HUES64 (cell line): ENCODE results near the gene LIPN.

ENCODE experiments used
- H3K27ac ChIP-seq: 2 replicates; pipeline ENCODE4 v1.7.0; 2013; ENCODE audit warnings: low read depth, low read length, inconsistent platforms
- H3K27me3 ChIP-seq: 2 replicates; pipeline ENCODE4 v1.6.1; 2013; ENCODE audit warnings: mild to moderate bottlenecking, low read length; ENCODE audit not compliant: insufficient read depth
- H3K36me3 ChIP-seq: 2 replicates; pipeline ENCODE4 v1.6.1; 2013; ENCODE audit warnings: mild to moderate bottlenecking, low read length; ENCODE audit not compliant: insufficient read depth
- H3K4me1 ChIP-seq: 2 replicates; pipeline ENCODE4 v1.6.1; 2013; ENCODE audit warnings: mild to moderate bottlenecking, low read length, moderate library complexity; ENCODE audit not compliant: insufficient read depth
- H3K4me3 ChIP-seq: 2 replicates; pipeline ENCODE4 v1.5.1; 2013; ENCODE audit warnings: mild to moderate bottlenecking, low read length, moderate library complexity
- H3K9ac ChIP-seq: 2 replicates; pipeline ENCODE4 v1.6.1; 2013; ENCODE audit warnings: mild to moderate bottlenecking, low read depth, low read length
- H3K9me3 ChIP-seq: 2 replicates; pipeline ENCODE4 v1.6.1; 2013; ENCODE audit warnings: low read depth, low read length; ENCODE audit not compliant: insufficient read depth
- WGBS: fragments of 150-250, 120-280 bp; methylation state at CpG from one replicate; pipeline ENCODE4 v1.1.7; 2013; ENCODE audit warnings: missing lambda C conversion rate; 5-methylcytosine and 5-hydroxymethylcytosine counted together

LIPN gene

DNA sequence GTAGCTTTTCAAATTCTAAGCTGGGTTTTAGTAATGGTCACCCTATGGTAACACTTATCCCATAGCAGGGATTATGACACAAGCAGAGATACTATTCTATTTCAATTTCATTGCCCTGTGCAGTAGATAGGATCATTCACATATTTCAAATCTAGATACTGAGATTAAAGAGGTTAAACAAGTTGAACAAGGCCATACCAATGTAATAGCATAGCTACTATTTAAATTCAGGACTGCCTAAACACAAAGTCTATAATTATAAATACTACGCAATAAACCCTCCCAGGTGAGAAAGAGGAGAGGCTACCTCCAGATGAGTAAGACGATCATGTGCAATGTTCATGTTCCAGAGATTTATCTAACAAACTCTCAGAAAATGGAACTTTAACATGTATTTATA is 43.8 kb downstream of the LIPN start:
- Histone ChIP-seq H3K27me3 (no peaks in the 10 kb centered on the region), H3K4me3 (no peak overlapping the region), H3K9ac (no peak overlapping the region), H3K4me1 (0 out of 2 replicates have a peak, but pooled peaks cover 4% of the 10 kb centered on the region), H3K27ac (no peak overlapping the region), H3K9me3 (no peaks in the 10 kb centered on the region), H3K36me3 (no peaks in the 10 kb centered on the region)
- WGBS = 100% methylated on average over 2 of the region's 2 CpGs

DNA sequence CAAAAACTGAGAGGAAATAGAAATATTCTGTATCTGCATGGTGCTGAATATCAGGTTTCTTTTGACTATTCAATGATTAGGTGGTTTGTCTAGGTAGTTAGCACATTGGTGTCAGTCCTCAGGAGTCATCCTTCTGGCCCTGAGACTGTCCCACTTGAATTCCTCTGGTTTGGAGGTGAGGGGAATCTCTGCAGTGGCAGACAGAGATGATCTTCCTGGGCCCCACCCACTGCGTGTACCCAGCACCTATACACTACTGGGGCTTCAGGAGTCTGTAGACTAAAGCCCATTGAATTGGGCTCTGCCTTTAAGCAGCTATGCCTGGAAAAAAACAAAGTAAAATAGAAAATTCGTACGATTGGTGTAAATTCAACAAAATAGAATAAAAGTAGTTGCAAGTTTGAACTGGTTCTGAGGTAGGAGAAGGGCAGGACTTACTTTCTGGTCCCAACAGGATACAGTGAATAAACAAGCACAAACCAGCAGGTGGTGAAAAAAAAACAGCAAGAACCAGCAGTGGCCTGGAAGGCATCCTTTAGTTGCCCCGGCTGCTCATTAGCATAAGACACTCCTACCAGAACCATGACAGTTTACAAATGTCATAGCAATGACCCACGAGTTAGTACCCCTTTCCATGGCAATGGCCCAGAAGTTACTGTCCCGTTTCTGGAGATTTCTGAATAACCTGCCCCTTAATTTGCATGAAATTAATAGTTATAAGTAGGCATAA is 44.4 kb downstream of the LIPN start:
- H3K27ac ChIP-seq = no peak overlapping the region
- 0 out of 2 replicates have a peak, but pooled peaks cover 4% of the 10 kb centered on the region for H3K4me1 ChIP-seq
- H3K4me3 ChIP-seq = no peak overlapping the region
- no peak overlapping the region for H3K9ac ChIP-seq
- 29% methylated on average over 6 of the region's 6 CpGs for WGBS
- H3K27me3 ChIP-seq = no peaks in the 10 kb centered on the region
- H3K9me3 ChIP-seq = no peaks in the 10 kb centered on the region
- no peaks in the 10 kb centered on the region for H3K36me3 ChIP-seq

DNA sequence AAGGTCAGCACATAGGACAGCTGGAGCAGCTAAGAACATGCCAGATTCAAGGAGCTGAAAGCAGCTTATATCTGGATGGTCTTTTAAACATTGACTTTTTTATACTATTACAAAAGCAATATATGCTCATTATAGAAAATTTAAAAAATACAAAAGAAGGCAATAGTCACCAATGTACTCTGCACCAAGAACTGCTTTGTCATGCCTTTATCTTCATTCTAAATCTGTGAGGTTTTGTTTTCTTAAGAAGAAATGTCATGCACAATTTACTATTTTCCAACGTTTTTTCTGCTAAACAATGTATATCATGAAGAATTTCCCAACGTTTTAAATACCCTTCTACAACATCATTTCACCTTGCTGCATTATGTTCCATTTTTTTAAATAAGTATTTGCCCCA is 45.5 kb downstream of the LIPN start:
- Histone ChIP-seq H3K4me3 (no peak overlapping the region), H3K9ac (no peak overlapping the region), H3K9me3 (no peaks in the 10 kb centered on the region), H3K27me3 (no peaks in the 10 kb centered on the region), H3K36me3 (no peaks in the 10 kb centered on the region), H3K4me1 (0 out of 2 replicates have a peak, but pooled peaks cover 4% of the 10 kb centered on the region), H3K27ac (no peak overlapping the region)
- 73% methylated on average over 1 of the region's 2 CpGs for WGBS

DNA sequence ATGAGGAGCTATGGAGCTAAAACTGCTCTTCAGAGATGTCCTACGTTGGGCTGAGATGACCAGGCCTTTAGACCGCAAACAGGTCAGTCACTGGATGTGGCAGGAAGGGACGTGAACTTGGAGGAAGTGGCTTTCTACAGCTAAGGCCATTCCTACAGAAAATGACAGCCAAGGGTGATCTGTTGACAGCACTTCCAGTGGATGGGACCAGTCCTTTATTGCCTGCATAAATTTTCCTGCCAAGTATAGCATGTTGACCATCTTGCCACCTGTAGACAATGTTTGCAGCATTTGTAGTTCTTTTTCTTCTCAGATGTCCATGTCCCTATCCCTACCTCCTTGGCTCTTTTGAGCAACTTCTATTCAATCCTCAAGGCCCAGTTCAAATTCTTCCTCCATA is 46.1 kb downstream of the LIPN start:
- Histone ChIP-seq H3K4me3 (no peak overlapping the region), H3K9me3 (no peaks in the 10 kb centered on the region), H3K27me3 (no peaks in the 10 kb centered on the region), H3K36me3 (no peaks in the 10 kb centered on the region), H3K27ac (no peak overlapping the region), H3K4me1 (0 out of 2 replicates have a peak, but pooled peaks cover 4% of the 10 kb centered on the region), H3K9ac (no peak overlapping the region)
- WGBS = 94% methylated on average over 3 of the region's 3 CpGs

DNA sequence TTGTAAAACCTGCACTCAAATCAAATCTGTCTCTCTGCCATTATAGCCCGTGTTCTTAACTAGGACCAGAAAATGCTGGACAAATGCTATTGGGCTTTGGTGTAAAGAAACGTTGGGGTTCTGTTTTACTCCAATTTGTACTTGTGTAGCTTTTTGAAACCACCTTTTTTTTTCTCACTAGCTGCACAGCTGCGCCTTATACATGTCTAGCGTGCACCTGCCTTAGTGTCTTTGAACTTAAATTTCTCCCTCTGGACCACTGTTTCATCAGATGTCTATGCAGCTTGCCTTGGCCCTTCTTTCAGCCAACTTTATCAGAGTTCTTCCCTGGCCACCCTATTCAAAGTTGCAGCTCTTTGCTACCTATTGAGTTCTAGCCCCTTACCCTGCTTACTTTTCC is 49.8 kb downstream of the LIPN start:
- Histone ChIP-seq H3K27ac (no peak overlapping the region), H3K4me1 (no peaks in the 10 kb centered on the region), H3K27me3 (no peaks in the 10 kb centered on the region), H3K36me3 (no peaks in the 10 kb centered on the region), H3K9me3 (no peaks in the 10 kb centered on the region), H3K9ac (no peak overlapping the region), H3K4me3 (no peak overlapping the region)
- 90% methylated on average over 4 of the region's 4 CpGs for WGBS

DNA sequence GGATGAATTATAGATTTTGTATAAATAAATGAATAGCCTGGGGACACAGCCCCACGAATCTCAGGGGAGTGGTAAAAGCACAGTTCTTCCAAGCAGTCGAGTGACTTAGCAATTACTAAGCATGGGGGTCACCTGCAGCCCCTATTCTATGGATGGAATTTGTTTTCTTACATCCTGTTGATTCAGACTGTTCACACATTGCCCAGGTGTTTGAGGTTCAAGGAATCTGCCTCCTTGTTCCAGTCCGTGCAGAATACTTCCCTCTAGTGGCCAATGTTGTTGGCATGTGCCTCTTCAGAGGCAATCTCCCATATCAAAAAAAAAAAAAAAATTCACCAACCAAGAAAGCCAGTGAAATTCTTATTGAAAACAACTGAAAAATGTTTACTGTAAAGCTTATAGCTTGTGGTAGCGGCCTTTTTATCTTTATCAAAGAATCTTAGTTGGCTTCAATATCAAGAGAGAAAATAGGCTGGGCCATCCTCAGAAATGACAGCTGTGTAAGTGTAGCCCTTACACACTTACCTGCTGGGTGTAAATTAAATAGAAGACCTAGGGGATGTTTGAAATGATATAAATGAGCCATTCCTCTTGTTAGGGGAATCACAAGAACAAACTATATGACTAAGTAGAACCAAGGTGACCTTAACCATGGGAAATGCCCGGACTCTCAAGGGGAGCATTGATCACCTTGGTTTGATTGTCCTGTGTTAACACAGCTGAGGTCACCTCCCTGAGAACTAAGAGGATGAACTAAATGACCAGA is 50.6 kb downstream of the LIPN start:
- Histone ChIP-seq H3K4me3 (no peak overlapping the region), H3K27ac (no peak overlapping the region), H3K27me3 (no peaks in the 10 kb centered on the region), H3K9ac (no peak overlapping the region), H3K36me3 (no peaks in the 10 kb centered on the region), H3K4me1 (no peaks in the 10 kb centered on the region), H3K9me3 (no peaks in the 10 kb centered on the region)
- 45% methylated on average over 5 of the region's 5 CpGs for WGBS

DNA sequence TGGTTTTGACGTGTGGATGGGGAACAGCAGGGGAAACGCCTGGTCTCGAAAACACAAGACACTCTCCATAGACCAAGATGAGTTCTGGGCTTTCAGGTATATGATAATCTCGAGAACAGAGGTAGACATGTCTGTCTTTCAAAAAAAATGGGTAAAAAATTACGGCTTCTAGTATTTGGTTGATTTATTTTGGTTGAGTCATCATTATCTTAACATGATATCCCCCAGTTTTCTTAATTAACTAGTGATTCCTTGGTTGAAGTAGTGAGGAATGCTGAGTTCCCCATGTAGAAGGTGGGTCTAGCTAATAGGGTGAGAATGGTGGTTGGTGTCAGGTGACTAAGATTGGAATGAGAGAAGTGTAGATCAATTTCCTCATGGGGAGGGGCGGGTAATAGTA is 53.4 kb downstream of the LIPN start:
- no peaks in the 10 kb centered on the region for H3K27me3 ChIP-seq
- H3K9me3 ChIP-seq = no peaks in the 10 kb centered on the region
- H3K36me3 ChIP-seq = no peaks in the 10 kb centered on the region
- WGBS = 83% methylated on average over 6 of the region's 6 CpGs
- H3K27ac ChIP-seq = no peak overlapping the region
- no peak overlapping the region for H3K4me3 ChIP-seq
- H3K9ac ChIP-seq = no peak overlapping the region
- H3K4me1 ChIP-seq = no peaks in the 10 kb centered on the region

DNA sequence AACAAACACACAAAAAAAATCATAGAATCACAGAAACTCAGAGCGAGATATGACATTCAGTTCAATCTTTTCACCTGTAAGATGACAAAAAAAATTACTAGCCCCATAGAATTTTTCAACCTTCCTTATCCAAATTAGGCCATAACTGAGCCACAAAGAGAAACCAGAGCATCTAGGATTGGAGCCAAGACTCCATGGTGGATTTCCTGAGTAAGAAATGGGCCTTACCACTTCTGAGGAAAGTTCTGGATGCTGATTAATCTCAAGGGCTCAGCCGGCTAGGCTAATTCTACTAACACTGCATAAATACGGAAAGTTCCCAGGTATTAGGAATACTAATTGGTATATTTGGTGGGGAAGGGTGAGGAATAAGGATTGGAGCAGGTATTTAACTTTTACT is 59.5 kb downstream of the LIPN start:
- Histone ChIP-seq H3K9me3 (no peaks in the 10 kb centered on the region), H3K4me3 (no peak overlapping the region), H3K4me1 (no peaks in the 10 kb centered on the region), H3K27me3 (no peaks in the 10 kb centered on the region), H3K36me3 (no peaks in the 10 kb centered on the region), H3K9ac (no peak overlapping the region), H3K27ac (no peak overlapping the region)
- 84% methylated on average over 3 of the region's 3 CpGs for WGBS

DNA sequence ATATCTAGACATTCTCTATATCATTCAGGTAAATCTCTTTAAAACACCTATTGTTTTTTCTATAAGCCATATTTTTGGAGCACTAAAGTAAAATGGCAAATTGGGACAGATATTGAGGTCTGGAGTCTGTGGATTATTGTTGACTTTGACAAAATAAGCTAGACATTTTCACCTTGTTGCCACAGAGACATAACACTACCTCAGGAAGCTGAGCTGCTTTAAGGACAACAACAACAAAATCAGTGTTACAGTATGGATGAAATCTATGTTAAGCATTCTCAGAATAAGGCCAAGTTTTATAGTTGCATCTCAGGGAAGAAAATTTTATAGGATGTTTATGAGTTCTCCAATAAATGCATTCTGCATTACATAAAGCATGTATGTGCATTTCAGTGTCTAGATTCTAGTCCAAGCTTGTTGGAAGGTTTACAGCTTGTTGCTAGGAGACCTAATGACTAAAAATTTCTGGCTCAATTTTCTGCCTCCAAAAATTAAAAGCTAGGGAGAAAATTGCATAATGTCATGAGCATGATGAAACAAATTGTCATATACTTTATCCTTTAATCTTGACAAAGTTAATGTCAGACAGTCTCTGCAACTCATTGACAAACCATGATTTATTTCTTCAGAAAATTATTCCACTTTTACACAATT is 61.1 kb downstream of the LIPN start:
- Histone ChIP-seq H3K27me3 (no peaks in the 10 kb centered on the region), H3K9ac (no peak overlapping the region), H3K4me1 (no peaks in the 10 kb centered on the region), H3K27ac (no peak overlapping the region), H3K9me3 (no peaks in the 10 kb centered on the region), H3K36me3 (no peaks in the 10 kb centered on the region), H3K4me3 (no peak overlapping the region)

DNA sequence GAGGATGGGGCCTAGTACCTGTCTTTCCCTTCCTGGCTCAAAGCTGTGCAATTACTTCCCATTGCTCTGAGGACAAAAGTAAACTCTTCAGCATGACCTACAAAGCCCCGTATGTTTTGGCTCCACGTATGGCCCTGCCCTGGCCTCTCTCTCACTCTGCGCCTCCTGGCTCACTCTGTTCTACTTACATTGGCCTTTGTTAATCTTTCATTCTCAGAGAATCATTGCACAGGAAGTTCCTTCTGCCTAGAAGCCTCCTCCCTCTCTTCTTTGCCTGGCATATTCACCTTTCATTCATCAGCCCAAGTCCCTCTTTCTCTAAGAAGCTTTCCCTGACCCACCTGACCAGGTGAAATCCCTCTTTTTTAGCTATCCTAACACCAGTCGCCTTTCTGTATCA is 66.6 kb downstream of the LIPN start:
- Histone ChIP-seq H3K27me3 (no peaks in the 10 kb centered on the region), H3K4me1 (no peaks in the 10 kb centered on the region), H3K4me3 (no peak overlapping the region), H3K36me3 (no peaks in the 10 kb centered on the region), H3K9ac (no peak overlapping the region), H3K27ac (no peak overlapping the region), H3K9me3 (no peaks in the 10 kb centered on the region)
- 89% methylated on average over 4 of the region's 4 CpGs for WGBS

DNA sequence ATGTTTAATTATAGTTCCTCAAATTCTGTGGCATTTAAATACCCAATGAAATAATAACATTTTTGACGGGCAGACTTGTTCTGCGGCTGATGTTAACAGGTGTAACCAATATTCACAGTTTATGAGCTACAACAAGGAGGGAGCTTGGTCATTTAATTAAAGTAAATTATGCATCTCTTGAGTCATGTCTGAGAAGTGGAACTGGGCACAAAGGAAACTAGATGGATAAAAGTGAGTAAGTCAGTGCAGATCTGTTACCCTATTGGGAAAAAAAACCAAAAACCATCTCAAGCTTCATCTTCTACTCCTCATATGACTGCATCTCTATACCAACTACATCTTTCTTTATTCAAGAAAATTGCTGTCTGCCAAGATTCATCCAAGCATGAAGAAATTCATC is 67.9 kb downstream of the LIPN start:
- Histone ChIP-seq H3K27ac (no peak overlapping the region), H3K36me3 (no peaks in the 10 kb centered on the region), H3K4me3 (no peak overlapping the region), H3K9me3 (no peaks in the 10 kb centered on the region), H3K4me1 (no peaks in the 10 kb centered on the region), H3K27me3 (no peaks in the 10 kb centered on the region), H3K9ac (no peak overlapping the region)
- WGBS = 94% methylated on average over 2 of the region's 2 CpGs
